HepG2 (cell line): Measurements from ENCODE around the gene TSPAN9.

Experiments used
- CEBPB ChIP-seq: IDR thresholded peaks from 2 replicates; pipeline ENCODE4 v1.6.1; 2011; ENCODE audit warnings: low read depth, low read length, improper control_type of control experiment, borderline replicate concordance
- CSRNP2 ChIP-seq: sonication (generic); formaldehyde crosslinking; conservative IDR thresholded peaks from 2 replicates; pipeline ENCODE4 v1.8.0; 2022; ENCODE audit warnings: low read depth, missing genetic modification reagents
- CTCF ChIP-seq: sonication (generic); formaldehyde crosslinking; IDR thresholded peaks from 2 replicates; pipeline ENCODE4 v1.5.0; 2020; ENCODE audit warnings: mild to moderate bottlenecking, missing genetic modification reagents, moderate library complexity
- MED1 ChIP-seq: sonication (generic); formaldehyde crosslinking; IDR thresholded peaks from 2 replicates; pipeline ENCODE4 v1.4.0; 2020; ENCODE audit warnings: missing genetic modification reagents
- POLR2AphosphoS2 ChIP-seq: IDR thresholded peaks from 2 replicates; pipeline ENCODE4 v1.6.1; 2011; ENCODE audit warnings: low read depth, low read length, improper control_type of control experiment
- SMARCE1 ChIP-seq: fragments of 450-650 bp; IDR thresholded peaks from 2 replicates; pipeline ENCODE4 v1.6.1; 2017; ENCODE audit warnings: borderline replicate concordance
- TBP ChIP-seq: sonication (generic); formaldehyde crosslinking; IDR thresholded peaks from 2 replicates; pipeline ENCODE4 v1.5.0; 2020; ENCODE audit warnings: missing genetic modification reagents
- ZBTB7A ChIP-seq: sonication (generic); formaldehyde crosslinking; IDR thresholded peaks from 2 replicates; pipeline ENCODE4 v1.8.0; 2022; ENCODE audit warnings: mild to moderate bottlenecking, missing genetic modification reagents

DNA sequence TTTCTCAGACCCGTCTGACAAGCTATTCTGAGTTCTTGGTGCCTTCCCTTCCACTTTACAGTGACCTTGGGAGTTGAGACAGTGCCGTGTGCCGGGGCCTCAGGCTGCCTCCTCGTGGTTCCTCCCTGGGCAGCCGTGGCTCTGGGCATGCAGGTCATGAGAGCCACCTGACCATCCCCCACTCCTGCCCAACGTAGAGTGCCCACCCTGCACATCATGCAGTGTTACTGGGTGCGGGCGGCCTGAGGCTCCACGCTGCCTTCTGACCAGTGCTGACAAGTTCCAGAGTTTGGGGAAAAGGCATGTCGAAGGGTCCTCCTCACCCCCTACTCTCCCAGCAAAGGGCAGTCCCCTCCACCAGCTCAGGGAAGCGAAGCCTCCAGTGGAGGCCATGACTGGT, 190.5 kb downstream of the TSPAN9 start:
- no peak for TF ChIP-seq CTCF (CRISPR knock-in tag)
- TF ChIP-seq POLR2AphosphoS2, result no peak
- TF ChIP-seq MED1, result no peak
- TF ChIP-seq CSRNP2 (CRISPR knock-in tag), result no peak
- no peak for TF ChIP-seq TBP (CRISPR knock-in tag)
- TF ChIP-seq CEBPB, result no peak
- no peak for TF ChIP-seq SMARCE1
- TF ChIP-seq ZBTB7A, result no peak
